ENCODE measurements around the gene TOMM7.

DNA sequence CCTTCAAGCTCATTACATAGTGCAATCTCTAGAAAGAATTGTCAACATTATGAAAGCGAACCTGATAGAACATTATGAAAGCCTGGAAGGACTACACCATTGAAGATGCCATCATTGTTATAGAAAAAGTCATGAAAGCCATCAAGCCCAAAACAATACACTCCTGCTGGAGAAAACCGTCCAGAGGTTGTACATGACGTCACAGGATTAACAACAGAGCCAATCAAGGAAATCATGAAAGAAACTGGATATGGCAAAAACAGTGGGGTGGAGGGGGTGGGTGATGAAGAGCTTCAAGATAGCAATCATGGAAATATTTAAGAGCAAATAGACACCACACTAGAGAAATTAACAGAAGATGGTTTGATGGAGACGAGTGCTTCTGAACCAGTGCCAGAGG, 45.7 kb downstream of the TOMM7 start:
- TF ChIP-seq CTCF (IDR thresholded peaks at IDR 0.05) (no peak), POLR2A (IDR thresholded peaks at IDR 0.05) (no peak)
